ENCODE measurements around the gene ICAM4. TPM values are rescaled to one million over a fixed set of nuclear protein-coding genes. Genes with fewer than 3 reads are reported as not detected.

ICAM4 gene
- total RNA-seq, 4 donors from 2014 or later, result 0.29 to 0.78 (median 0.66) TPM; not detected in 1

DNA sequence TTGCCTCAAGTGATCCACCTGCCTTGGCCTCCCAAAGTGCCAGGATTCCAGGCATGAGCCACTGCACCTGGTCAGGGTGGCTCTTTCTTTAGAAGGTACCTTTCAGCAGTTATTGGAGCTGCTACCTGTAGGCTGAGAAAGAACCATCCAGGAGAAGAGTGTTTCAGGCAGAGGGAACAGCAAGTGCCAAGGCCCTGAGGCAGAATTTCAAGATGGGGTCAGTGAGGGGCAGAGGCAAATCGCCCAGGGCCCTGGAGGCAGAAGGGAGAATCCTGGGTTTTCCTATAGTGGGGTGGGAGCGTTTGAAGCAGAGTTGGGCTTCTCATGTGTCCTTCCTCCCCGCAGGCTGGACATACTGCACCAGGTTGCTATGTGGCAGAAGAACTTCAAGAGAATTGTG, 32.5 kb upstream of the ICAM4 start:
- no peaks in the 10 kb centered on the region for H3K27me3 ChIP-seq
- intact Hi-C loops (cut with DNase I), result loop anchor here (5.0 to 10.0 kb wide), 2 partner anchors 149 to 322 kb away; partner anchors contain the start of genes ANGPTL6 and PPAN
- H3K36me3 ChIP-seq, result peaks cover 31 to 55% (median 50%) of the 10 kb centered on the region in 4 donors
- H3K9me3 ChIP-seq, result no peaks in the 10 kb centered on the region
- no peak for DNase-seq (ENCODE audit: extremely low spot score)
- H3K4me1 ChIP-seq, result peaks cover 20 to 42% (median 39%) of the 10 kb centered on the region in 4 donors
- WGBS, result 90% methylated on average over 3 of the region's 3 CpGs
- no peak overlapping the region for H3K27ac ChIP-seq (replicated peaks in 1 of 4)
- TF ChIP-seq EP300 (IDR thresholded peaks at IDR 0.05) (no peak), POLR2AphosphoS5 (IDR thresholded peaks at IDR 0.05) (no peak), POLR2A (IDR thresholded peaks at IDR 0.05; ENCODE audit: low read depth) (no peak)
- TF ChIP-seq, protein P1, sequence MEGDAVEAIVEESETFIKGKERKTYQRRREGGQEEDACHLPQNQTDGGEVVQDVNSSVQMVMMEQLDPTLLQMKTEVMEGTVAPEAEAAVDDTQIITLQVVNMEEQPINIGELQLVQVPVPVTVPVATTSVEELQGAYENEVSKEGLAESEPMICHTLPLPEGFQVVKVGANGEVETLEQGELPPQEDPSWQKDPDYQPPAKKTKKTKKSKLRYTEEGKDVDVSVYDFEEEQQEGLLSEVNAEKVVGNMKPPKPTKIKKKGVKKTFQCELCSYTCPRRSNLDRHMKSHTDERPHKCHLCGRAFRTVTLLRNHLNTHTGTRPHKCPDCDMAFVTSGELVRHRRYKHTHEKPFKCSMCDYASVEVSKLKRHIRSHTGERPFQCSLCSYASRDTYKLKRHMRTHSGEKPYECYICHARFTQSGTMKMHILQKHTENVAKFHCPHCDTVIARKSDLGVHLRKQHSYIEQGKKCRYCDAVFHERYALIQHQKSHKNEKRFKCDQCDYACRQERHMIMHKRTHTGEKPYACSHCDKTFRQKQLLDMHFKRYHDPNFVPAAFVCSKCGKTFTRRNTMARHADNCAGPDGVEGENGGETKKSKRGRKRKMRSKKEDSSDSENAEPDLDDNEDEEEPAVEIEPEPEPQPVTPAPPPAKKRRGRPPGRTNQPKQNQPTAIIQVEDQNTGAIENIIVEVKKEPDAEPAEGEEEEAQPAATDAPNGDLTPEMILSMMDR (IDR thresholded peaks at IDR 0.05), result no peak
- H3K4me3 ChIP-seq, result no peak overlapping the region

DNA sequence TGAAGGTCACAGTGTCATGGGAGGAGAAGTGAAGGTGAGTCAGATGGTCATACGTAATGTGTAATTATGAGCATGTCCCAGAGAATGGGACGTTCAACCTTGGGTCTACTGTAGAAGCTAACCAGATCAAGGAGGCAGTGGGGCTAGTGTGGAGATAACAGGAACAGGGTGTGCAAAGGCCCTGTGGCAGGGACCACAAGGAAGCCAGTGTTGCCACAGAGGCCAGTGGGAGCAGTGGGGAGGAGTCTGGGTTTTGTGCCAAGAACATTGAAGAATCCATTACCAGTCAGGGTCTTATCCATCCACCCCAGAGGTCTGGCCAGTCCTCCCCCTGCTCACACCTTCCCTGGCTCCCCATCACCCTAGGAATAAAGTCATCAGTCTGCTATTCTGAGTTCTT, 31.4 kb upstream of the ICAM4 start:
- H3K9me3 ChIP-seq, result no peaks in the 10 kb centered on the region
- WGBS, result 96% methylated on average over 2 of the region's 2 CpGs
- no peak for DNase-seq (ENCODE audit: extremely low spot score)
- H3K27ac ChIP-seq (replicated peaks in 1 of 4), result no peak overlapping the region
- H3K36me3 ChIP-seq, result peaks cover 31 to 66% (median 59%) of the 10 kb centered on the region in 4 donors
- H3K4me3 ChIP-seq, result no peak overlapping the region
- H3K4me1 ChIP-seq, result peaks cover 14 to 37% (median 36%) of the 10 kb centered on the region in 4 donors
- TF ChIP-seq, protein P1 (IDR thresholded peaks at IDR 0.05), result no peak
- TF ChIP-seq POLR2AphosphoS5 (IDR thresholded peaks at IDR 0.05) (no peak), EP300 (IDR thresholded peaks at IDR 0.05) (no peak), POLR2A (IDR thresholded peaks at IDR 0.05; ENCODE audit: low read depth) (no peak)
- no peaks in the 10 kb centered on the region for H3K27me3 ChIP-seq
- intact Hi-C loops (cut with DNase I), result loop anchor here (10.0 kb wide), 1 partner anchor 151 kb away; the partner anchor contains the start of genes ANGPTL6 and PPAN

DNA sequence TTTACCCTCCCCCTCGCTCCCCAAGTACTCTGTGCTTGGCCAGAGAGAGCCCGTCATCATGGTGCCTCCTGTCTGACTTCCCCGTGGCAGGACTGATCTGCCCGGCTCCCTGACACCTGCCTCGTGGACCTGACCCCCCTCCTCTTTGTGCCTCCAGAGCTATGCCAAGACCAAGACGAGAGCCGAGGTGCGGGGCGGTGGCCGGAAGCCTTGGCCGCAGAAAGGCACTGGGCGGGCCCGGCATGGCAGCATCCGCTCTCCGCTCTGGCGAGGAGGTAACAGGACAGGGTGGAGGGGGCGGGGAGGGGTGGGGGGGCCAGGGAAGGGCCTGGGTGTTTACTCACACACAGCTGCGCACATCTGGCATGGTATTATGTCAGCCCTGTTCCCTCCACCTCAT, 30.2 kb upstream of the ICAM4 start:
- WGBS, result 87% methylated on average over 18 of the region's 18 CpGs
- H3K4me1 ChIP-seq, result peaks cover 6 to 26% (median 25%) of the 10 kb centered on the region in 4 donors
- no peak overlapping the region for H3K4me3 ChIP-seq
- peak overlapping the region in 1 of 4 donors; percentile 4 for H3K27ac ChIP-seq (replicated peaks in 1 of 4)
- intact Hi-C loops (cut with DNase I), result loop anchor here (10.0 kb wide), 1 partner anchor 152 kb away; the partner anchor contains the start of genes ANGPTL6 and PPAN
- peaks cover 31 to 66% (median 59%) of the 10 kb centered on the region in 4 donors for H3K36me3 ChIP-seq
- H3K9me3 ChIP-seq, result no peaks in the 10 kb centered on the region
- DNase-seq (ENCODE audit: extremely low spot score), result no peak
- TF ChIP-seq POLR2A (IDR thresholded peaks at IDR 0.05; ENCODE audit: low read depth) (no peak), POLR2AphosphoS5 (IDR thresholded peaks at IDR 0.05) (no peak), EP300 (IDR thresholded peaks at IDR 0.05) (no peak)
- TF ChIP-seq, protein P1 (IDR thresholded peaks at IDR 0.05), result no peak
- H3K27me3 ChIP-seq, result no peaks in the 10 kb centered on the region

DNA sequence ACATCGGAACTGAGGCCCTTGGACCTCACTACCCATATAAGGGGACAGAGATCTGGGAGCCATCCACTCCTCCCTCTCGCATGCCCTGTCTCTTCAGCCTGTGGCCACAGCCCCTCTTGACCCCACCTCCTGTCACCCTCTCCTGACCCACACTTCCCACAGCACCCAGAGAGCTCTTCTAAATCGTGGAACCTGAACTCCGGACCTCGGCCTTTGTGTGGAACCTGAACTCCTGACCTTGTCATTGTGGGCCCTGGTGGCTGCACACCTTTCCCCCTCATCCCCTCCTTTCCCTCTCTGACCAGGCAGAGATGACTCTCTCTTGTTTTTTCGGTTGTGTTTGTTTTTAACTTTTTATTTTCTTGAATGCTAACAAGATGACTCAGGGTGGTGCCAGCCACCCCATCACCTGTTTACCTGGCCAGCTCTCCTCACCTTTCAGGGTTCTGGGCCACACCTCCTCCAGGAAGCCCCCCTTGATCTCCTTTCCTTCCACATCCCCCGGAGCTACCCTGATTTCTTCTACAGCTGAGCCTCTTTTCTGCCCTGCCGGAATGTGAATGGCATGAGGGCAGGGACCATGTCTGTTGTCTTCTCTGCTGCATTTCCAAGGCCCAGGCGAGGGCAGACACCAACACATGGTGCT, 29.7 kb upstream of the ICAM4 start:
- no peak for DNase-seq (ENCODE audit: extremely low spot score)
- no peaks in the 10 kb centered on the region for H3K9me3 ChIP-seq
- H3K27me3 ChIP-seq, result no peaks in the 10 kb centered on the region
- H3K4me1 ChIP-seq, result peaks cover 6 to 26% (median 25%) of the 10 kb centered on the region in 4 donors
- no peak overlapping the region for H3K27ac ChIP-seq (replicated peaks in 1 of 4)
- H3K4me3 ChIP-seq, result no peak overlapping the region
- no peak for TF ChIP-seq POLR2A (IDR thresholded peaks at IDR 0.05; ENCODE audit: low read depth)
- H3K36me3 ChIP-seq, result peaks cover 31 to 66% (median 59%) of the 10 kb centered on the region in 4 donors
- WGBS, result 84% methylated on average over 9 of the region's 9 CpGs
- intact Hi-C loops (cut with DNase I), result loop anchor here (10.0 kb wide), 1 partner anchor 152 kb away; the partner anchor contains the start of genes ANGPTL6 and PPAN

DNA sequence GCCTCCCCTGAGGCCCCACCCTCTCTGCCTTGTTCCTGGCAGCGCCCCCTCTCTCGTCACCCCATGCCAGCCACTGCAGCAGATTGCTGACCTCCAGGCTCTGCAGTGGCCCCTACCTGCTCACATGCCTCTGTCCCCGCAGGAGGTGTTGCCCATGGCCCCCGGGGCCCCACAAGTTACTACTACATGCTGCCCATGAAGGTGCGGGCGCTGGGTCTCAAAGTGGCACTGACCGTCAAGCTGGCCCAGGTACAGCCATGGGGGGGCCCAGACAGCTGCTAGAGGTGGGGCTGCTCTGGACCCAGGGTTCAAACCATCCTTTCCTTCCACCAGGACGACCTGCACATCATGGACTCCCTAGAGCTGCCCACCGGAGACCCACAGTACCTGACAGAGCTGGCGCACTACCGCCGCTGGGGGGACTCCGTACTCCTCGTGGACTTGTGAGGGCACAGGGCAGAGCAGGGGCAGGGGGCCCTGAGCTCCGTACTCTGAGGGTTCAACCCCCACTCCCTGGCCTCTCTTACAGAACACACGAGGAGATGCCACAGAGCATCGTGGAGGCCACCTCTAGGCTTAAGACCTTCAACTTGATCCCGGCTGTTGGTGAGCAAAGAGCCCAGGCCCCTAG, 28.6 kb upstream of the ICAM4 start:
- DNase-seq (ENCODE audit: extremely low spot score), result no peak
- H3K9me3 ChIP-seq, result no peaks in the 10 kb centered on the region
- no peak overlapping the region for H3K27ac ChIP-seq (replicated peaks in 1 of 4)
- H3K4me1 ChIP-seq, result peaks cover 0 to 17% (median 15%) of the 10 kb centered on the region in 4 donors
- TF ChIP-seq, protein P1 (IDR thresholded peaks at IDR 0.05), result no peak
- TF ChIP-seq POLR2AphosphoS5 (IDR thresholded peaks at IDR 0.05) (no peak), EP300 (IDR thresholded peaks at IDR 0.05) (no peak), POLR2A (IDR thresholded peaks at IDR 0.05; ENCODE audit: low read depth) (no peak)
- 90% methylated on average over 7 of the region's 18 CpGs for WGBS
- H3K36me3 ChIP-seq, result peaks cover 31 to 66% (median 59%) of the 10 kb centered on the region in 4 donors
- intact Hi-C loops (cut with DNase I), result loop anchor here (10.0 kb wide), 1 partner anchor 153 kb away; the partner anchor contains the start of genes ANGPTL6 and PPAN
- H3K4me3 ChIP-seq, result no peak overlapping the region
- H3K27me3 ChIP-seq, result no peaks in the 10 kb centered on the region

Data from esophagus muscularis mucosa (tissue), 4 donors.